NCI-H2227 treated with DMSO at 0.1 percent for 48 hours (cell line): ENCODE data around the gene LNX1.

Source experiments
- DNase-seq: peaks from one replicate; lab custom pipeline; 2025; lab: John Stamatoyannopoulos, UW

LNX1 gene

DNA sequence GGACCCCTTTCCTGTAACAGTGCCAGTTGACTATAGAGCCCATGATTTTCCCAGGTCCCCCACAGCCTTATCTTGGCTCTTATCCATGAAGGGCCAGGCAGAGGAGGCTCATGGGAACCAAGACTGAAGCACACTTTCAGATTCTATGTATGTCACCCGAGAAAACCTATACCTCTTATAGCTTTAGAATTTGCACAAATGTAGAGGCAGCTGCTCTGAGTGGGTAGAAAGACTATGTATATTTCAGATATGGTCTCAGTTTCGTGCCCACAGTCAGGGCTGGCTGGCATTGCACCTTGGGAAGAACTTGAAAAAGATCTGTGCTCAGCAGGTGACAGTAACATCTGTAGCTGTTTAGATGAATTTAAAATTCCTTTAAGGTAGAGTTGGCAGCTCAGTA lies 8.3 kb upstream of the LNX1 start:
- no peak for DNase-seq

DNA sequence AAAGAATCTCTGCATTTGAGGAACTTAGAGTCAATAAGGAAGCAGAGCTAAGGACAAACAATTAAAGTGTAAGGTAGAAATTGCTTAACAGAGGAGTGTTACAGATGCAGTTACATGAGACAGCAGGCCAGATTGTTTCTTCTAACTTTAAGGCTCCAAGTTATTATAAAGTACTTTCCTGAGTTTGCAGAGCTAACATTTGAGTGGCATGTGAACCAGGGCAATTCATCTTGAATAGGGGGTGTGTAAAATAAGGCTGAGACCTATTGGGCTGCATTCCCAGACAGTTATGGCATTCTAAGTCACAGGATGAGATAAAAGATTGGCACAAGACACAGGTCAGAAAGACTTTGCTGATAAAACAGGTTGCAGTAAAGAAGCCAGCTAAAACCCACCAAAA lies 7.6 kb upstream of the LNX1 start:
- DNase-seq: no peak

DNA sequence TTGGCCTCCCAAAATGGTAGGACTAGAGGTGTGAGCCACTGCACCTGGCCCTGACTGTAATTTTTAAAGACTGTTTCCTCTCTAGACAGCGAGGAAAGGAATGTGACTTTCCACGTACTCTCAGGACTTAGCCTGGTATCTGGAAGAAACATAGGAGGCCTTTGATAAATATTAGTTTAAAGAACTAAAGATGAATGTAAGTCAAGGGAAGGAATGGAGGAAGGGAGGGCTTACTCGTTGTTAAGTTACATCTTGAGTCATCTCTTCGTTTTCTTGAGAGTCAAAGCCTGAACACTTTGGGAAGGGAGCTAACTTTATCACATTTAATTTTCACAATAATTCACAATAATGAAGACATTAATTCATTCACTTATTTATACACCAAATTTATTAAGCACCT lies 7.2 kb upstream of the LNX1 start:
- DNase-seq: no peak

DNA sequence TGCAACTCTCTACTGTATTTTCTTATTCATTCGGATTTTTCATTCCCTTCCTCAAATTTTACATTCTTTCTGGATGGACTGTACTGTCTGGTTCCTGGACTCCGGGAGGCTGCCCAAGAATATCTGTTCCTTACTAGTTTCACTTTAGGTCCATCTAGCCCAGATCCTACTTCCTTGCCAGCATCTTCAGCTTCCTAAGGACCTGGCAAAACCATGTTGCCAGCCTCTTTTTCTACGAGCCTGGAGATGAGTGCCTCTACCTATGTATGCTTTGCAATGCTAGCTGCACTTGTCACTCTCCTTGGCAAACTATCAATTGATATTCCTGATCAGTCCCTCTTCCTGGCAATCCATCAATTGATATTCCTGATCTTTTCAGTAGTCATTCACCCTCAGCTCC lies 5.6 kb upstream of the LNX1 start:
- no peak for DNase-seq

DNA sequence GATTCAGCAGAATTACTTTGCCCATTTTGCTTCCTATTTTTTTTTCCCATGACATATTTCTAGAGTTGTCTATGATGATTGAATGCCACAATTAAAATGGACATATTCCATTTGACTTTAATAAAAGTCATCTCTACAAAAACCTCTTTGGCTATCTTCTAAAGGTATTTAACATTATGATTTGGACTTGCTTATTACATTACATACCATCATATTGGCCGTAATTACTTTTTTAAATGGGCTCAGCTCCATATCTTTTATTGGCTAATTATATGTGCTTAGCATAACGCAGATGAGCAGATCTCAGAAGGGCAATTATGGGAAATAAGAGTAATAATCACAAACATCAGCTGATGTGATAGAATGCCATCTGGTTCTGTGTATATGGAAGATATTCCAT lies 4.5 kb upstream of the LNX1 start:
- no peak for DNase-seq

DNA sequence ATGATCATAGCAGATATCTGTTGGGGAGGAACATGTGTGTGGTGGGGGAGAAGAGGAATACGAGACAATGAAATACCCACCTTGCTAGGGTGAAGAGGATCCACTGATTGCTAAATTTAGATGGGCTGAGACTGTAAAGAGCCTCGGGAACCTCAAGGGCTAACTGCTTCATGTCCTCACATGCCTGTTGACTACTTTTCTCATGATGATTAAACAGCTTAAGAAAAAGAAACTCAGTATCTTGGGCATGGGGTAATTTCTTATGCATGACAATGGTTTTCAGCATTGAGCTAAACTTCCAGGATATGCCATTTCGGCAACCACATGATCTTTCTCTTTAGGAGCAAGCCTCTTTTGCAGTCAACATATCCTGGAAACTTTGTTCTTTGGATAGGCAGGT lies 3.9 kb upstream of the LNX1 start:
- DNase-seq: no peak

DNA sequence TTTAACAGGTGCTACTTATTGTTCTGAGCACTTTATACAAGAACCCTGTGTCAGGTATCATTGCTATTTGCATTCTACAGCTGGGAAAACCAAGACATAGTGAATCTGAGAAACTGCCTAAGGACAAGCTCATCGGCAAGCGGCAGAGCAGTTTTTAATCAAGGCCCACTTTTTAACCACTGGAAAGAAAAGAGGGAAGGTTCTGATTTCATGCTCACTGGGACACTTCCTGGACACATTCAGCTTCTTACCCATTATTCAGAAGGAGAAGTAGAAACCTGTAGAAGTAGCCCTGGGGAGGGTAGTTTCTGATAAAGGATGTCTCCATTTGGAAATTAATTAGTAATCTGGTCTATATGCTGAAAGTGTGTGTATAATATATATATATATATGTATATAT lies 2.5 kb upstream of the LNX1 start:
- no peak for DNase-seq

DNA sequence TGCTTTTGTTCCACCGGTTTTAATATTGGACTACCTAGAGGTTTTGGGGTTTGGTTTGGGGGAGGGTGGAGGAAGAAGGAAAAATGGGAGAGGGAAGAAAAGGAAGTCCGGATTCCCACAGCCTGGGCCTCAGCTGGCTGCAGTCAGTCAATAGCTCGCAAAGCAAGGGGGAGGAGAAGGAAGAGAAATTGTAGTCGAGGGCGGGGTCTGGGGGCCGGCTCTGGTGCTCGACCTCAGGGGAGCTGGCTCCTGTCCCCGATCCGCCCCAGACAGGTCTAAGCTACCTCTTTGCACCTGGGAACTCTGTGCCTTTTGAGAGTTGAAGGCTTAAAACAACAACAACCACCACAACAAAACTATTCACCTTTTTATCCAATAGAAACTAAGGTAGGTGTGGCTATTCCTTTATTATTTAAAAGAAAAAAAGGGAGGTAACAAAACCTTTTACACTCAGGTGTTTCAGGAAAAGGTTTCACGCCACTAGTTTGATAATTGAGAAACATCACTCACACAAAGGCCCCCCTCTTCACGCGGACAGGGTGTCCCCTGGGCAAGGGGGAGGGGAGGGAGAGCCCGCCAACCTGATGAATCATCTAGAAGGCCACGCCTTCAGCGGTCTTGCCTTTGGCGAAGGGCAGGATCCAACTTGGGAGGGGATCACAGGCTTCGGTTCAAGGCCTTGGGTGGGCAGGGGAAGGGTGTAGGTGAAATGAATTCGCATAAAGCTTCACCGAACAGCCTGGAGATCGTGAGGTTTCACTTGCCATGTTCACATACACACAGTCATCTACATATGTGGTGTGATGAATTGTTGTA lies 1.6 kb upstream of the LNX1 start:
- peak; percentile 21 for DNase-seq

DNA sequence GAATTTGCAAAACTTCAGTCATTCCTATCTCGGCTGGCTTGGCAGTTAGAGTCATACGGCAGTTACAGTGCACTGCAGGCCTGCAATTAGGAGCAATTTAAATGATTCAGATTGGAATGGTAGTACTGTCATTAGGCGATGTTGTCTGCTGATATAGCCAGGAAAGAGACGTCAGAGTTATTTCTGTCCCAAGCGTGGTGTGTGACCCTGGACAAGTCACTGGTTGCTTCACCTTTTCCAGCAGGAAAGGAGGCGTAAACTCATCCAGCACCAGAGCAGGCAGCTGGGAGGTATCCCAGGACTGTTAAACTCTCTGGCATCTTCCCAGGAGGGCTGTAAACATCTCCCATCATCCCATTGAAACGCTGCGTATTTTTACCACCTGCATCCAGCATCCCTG lies 836 bp upstream of the LNX1 start:
- DNase-seq: no peak

DNA sequence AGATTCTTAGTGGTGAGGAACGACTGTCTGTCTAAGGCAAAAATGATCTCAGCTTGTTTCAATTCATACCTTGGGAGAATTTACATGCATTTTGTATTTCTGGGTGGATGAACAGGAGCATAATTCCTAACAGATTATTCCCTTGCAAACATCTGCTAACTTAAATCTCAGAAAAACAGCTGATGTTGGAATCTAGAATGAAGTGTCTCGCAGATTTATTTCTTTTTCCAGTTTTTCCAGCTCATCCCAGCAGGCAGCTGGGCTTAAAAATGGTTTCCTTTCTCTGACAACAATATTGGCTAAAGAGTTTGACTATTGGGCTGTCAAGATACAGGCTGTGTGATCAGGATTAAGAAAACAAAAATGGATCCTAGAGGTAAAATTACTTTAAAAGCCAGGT lies 1.1 kb downstream of the LNX1 start:
- DNase-seq: no peak

DNA sequence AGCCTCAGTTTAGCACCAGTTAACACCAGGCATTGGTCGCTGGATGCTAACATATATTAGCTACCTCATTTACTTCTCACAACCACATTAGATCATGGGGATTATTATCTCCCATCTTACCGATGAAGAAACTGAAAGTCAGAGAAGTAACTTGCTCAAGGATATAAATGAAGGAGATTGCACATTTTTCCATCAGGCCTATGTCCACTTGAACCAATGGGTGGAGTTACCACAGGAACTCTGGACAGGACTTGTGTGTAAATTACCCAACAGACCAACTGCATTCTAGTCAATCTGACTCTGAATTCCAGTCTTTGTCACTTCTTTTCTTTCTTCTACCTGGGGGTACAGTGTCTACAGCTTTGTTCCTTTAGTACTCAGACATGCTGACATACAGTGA lies 1.8 kb downstream of the LNX1 start:
- DNase-seq: no peak

DNA sequence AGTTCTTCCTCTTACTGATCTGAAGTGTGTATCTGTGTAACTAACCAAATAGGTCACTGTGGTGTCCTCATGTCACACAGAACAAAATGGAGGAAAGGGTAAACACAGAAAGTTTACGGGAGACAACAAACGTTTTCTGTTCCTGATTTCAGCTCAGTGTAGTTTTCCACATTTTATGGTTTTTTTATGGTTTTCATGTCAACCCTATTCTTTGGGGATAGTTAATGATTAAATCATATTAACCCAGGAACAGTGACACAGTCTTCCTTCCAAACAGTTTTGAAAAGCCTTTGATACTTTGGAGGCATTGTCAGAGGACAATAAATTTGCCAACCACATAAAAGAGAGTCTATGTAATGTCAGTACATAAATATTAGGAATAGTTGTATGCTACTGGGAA lies 4.2 kb downstream of the LNX1 start:
- no peak for DNase-seq

DNA sequence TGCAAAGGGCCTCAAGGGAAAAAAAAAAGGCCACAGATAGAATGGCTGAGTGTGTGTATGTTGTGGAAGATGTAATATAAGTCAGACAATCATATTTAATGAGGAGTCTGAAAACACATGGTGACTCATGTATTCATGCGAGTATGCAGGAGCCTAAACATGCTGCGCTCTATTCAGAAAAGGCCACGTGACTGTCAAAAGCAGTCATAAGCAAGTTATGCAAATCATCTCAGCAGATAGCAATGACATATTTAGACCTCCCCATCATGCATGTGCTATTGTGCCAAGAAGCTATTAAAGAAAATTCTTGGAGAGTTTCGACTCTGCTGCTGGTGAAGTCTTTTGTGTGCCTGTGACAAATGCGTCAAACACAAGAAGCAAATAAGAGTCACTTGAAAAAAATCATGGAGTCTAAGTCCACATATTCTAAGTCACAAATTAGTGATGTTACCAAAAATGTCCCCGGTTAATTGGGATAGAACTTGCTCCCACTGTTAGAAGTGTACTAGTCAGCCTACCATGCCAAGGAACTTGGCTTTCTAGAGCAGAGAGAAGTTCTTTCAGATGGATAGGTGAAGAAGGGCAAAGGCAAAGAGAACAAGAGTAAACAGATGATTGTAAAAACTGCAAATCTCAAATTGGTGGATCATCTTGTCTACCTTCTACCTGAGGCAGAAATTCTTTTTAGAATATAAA lies 5.0 kb downstream of the LNX1 start:
- no peak for DNase-seq

DNA sequence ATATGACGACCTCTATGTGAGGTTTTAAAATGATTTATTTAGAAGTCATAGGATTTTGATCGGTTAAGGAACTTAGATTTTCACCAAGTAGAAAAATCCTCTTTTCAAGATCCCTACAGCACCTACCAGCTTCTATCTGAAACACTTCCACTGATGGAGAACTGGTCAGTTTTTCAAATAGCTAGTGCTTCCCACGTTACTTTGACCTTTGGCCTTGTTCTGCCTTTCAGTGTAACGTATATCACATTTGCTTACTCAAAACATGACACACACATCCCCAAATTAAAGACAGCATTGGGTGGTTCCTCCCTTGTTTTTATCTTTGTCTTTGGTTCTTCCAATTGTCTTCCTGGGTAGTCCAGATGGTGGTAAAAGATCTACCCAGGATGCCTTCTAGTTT lies 6.6 kb downstream of the LNX1 start:
- DNase-seq: no peak

DNA sequence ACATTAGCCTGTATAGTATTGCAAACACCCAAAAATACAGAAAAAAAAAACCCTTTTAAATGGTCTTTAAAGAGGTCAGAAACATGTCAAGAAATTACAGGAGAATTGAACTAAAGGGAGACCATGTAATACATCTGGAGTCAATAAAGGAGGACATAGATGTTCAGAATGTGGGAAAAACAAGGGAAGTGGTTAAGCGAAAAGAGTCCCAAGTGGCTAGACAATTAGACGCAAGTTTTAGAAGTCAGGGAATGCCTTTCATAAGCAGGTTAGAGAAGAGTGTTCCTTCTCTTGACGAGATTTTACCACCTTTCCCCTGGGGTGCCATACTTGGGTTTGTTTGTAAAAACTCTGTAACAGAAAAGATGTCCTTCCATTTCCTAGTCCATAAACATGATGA lies 7.8 kb downstream of the LNX1 start:
- no peak for DNase-seq

DNA sequence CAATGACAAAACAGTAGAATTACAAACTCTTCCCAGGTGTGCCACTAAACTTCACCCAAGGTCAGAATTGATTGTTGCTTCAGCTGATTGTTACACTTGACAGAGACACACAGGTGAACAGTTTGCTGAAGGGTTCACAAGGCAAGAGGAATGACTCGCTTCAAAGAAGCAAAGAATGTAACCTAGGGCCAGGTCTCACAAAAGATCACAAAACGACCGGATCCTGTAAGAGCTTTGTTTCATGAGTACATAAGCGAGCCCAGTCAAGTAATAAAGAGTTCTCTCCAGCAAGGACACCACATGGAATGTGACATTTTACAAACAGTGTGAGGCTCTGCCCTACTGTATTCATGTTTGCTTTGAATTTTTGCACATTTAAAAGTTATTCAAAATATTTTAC lies 9.1 kb downstream of the LNX1 start:
- no peak for DNase-seq

DNA sequence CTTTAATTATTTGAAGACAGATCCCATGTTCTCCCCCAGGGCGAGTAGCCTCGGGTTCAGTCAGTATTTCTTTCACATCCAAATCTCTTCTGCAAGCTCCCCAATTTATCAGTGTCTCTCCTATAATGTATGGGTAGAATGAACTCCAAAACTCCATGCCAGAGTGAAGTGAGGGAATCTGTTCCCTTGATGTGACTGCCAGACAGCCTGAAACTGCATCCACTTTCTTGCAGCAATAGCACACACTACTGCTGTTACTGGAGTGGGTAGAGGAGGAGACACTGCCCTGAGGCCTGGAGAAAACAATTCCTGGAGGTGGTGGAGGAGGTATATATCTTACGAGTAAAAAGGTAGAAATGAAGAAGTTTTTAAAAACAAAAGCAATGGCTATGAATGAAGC lies 11.0 kb downstream of the LNX1 start:
- DNase-seq: no peak

DNA sequence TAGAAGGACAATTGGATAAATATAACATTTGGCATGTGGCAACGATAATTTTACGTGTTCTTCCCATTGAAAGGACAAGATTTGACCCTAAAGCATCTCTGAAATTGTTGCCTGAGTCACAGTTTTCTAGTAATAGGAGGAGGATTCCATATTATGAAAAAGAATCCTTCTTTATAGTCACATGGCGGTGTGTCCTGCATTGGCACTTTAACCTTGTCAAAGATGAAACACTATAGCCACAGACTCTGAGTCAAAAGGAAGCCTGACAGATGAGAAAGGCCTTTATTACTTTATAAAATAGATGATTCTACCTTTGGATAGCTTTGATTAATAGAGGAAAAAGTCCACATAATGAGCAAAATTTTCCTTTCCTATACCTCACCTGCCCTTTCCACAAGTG lies 11.5 kb downstream of the LNX1 start:
- DNase-seq: no peak

DNA sequence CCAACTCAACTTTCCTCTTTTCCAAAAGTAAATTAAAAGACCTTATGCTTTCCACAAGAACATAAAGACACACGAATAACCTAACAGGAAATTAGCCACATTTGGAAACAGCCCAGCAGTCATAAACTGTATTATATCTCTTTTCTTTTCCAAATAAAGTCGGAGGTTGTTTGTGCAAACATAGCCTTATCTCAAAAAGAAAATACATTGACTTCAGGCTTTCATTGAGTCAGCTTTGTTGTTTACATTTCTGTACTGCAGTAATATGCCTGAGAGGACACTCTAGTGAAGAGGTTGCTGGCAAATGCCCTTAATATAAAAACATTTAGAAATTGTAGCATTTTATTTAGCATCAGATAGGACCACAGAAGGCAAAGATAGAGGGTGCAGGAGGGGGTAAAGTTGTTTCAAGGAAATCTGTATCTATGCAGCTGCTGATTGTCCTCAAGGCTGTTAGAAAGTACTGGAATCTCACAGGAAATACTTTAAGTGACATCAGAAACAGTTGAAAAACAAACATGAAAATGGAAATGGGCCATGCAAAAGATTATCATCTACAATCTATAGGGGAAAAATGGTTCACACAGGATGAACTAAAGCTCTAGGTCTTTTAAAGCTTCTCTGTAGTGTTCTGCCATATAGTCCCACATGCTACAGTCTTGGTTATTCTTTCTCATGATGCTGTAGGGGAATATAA lies 14.5 kb downstream of the LNX1 start:
- no peak for DNase-seq

DNA sequence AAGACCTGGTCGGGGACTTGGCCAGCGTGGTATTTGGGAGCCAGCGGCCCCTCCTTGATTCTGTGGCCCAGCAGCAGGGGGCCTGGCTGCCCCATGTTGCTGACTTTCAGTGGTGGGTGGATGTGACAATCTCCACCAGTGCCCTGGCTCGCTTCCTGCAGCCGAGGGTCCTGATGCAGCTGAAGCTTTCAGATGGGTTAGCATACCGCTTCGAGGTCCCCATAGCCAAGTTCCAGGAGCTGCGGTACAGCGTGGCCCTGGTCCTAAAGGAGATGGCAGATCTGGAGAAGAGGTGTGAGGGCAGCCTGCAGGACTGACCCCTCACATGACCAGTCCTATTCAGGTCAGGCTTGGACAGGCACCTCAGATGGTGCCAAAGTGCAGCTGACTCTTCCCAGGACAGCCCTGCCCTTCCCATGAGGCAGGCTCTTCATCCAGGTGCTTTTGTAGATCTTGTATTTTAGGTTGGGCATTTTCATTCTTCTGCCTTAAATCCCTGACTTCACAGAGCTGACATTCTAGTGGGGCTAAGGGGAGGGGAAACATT lies 15.1 kb downstream of the LNX1 start:
- DNase-seq: no peak

DNA sequence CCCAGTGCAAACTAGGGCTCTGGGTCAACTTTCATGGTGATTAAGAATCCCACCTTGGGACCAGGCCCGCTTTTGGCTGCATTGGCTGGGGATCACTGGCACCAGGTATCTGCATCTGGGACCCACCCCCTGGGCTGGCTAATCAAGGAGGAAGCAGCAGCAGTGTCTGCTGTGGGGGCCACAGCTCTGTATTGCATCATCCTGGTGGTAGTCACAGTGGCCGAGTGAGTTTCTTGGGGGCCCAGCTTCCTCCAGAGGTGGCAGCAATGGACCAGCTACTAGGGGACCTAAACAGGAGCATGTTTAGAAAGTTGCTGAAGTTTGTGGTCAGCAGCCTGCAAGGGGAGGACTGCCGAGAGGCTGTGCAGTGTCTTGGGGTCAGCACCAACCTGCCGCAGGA lies 15.7 kb downstream of the LNX1 start:
- DNase-seq: no peak

DNA sequence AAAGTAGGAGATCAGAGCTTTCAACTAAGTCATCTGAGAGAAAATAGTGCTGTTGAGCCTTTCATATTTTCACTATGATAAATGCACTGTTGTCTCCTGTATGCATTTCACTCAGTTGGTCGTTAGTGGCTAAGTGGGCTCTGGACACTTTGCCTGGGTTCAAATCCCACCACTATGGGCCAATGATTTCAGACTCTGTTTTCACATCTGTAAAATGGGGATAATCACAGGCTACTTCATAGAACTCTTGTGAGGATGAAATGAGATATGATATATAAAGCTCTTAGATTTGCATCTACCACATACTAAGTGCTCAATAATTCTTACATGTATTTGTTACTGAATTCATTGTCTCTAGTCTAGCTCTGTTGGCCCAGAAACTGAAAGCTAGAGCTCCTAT lies 16.8 kb downstream of the LNX1 start:
- no peak for DNase-seq

DNA sequence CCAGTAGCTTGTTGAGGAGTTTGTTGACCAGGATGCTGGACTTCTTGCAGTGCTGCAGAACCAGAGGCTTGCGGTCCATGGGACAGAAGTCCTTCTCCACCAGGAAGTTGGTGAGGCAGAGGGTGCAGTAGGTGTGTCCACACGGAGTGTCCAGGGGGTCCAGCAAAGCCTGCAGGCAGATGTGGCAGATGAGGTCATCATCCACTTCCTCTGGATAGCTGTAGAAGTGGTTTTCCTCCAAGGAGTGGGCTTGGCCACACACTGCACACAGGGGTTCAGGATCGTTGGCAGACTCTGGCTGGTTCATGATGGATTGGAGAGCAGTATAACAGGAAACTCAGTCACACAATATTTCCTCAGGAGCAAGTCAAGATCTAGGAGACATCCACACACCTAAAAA lies 17.6 kb downstream of the LNX1 start:
- DNase-seq: no peak
